ENCODE results near the gene SRXN1.
"Not testable (repeated sequence)": the region's sequence is repeated elsewhere in the genome, so short reads cannot be mapped to it uniquely, and the experiment has no call there.

The SRXN1 gene

GRCh38 chr20:653110-653589 is at the start of gene SRXN1:
TSS of gene SRXN1 (minus strand) at chr20:653200. CDS start at chr20:653185, 15 bp downstream.
- peak; percentile 90 to 91 for ATAC-seq

- ATAC-seq, result no peak
Measured at GRCh38 chr20:701401-702129, 48.6 kb upstream of the SRXN1 start.

DNA sequence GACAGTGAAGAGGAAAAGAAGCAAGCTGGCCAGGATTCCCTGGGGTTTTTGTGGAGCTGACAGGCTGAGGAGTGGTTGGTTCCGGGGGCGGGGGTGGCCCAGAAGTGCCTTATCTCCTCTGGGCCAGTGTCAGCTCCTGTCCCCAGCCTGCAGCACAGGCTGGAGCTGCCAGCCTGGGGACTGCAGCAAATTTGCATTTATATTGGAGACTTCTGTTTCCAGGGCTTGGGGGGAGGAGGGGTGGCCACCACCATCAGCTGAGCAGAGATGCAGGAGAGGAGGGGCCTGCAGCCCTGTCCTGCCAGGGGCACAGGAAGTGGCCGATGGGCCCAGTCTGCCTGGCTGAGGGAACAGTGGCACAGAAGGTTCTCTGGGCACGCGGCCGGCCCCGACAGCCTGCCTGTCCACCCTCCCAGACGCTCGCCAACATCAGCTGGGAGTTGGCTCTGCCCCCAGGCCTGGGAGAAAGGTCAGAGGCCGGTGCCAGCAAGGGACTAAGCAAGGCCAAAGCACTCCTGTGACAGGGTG is 46.9 kb upstream of the SRXN1 start:
- no peak for ATAC-seq

DNA sequence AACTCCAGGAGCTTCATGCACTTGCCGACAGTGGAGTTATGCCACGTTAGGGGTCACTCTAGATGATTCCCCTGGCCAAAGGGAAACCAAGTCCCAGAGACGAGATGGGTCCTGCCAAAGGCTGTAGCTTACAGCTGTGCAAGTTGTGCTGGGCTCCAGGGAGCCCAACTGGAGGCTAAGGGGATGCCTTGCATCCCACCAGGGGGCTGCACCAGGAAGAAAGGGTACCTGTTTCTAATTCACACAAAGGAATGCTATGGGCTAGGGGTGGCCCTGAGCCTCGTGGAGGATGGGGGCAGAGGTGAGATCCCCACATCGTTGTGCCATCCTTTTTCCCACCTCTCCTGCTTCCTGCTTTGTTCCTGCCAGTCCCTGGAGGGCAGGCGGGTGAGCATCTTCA is 46.3 kb upstream of the SRXN1 start:
- no peak for ATAC-seq

DNA sequence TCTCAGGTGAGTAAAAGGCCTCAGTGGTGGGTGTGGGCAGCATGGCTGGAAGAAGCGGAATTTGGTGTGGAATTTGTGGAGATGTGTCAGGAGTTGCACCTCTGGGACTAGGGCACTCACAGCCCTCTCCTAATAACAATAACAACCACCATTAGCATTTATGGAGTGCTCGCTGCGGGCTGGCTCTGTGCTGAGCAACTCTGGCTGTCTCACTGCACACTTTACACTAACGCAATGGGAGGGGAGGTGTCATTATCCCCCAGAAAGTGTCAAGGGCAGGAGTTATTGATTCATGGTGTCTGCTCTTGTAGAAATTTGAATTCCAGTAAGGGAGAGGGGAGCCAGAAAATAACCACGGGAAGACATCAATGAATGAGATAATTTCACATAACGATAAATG is 45.3 kb upstream of the SRXN1 start:
- no peak for ATAC-seq

DNA sequence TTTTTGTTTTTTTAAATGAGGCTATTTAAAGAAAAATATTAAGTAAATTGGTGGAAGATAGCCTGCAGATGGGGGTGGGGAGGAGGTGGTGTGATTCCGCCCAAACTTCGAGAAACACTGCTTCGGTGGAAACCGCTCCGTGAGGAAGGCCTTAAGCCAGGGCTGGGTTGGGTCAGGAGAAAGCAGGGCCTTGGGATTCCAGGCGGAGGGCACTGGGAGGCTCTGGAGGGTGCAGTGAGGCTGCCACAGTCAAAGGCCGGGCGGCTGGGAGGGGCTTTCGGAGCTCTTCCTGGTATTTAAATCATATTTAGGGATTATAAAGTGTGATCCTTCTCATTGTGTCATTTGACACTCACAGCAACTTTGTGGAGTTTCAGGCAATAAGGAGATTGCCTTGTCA is 44.8 kb upstream of the SRXN1 start:
- no peak for ATAC-seq

DNA sequence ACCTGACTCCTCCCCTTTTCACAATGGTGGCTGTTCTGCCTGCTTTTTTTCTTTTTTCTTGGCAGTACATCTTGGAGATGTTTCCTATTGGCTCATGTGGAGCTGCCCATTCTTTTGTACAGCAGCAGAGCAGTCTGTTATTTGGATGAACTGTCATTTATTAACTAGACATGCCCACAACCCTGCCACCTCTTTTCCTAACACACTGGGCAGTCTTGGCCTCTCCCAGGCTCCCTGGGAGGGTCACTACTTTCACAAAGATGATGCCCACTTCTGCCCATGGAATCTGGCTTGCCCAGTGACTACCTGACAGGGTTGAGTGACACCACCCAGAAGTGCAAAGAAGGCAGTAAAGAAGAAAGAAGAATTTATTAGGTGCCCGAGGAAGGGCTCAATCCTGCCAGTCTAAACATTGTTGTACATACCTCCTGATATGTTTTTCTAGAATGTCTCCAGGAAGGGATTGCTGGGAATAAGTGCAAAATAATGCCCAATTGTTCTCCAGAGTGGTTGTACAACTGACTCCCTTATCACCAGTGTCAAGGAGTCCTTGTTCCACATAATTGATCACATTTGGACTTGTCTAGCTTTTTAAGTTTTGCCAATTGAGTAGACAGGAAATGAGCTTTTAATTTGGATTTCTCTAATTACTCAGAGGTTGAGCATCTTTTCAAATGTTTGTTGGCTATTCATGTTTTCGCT is 42.3 kb upstream of the SRXN1 start:
- ATAC-seq, result no peak

- no peak for ATAC-seq
Measured at GRCh38 chr20:694496-694895, 41.5 kb upstream of the SRXN1 start.

GRCh38 chr20:693786-694185 is 40.8 kb upstream of the SRXN1 start:
- ATAC-seq, result not testable (repeated sequence)

DNA sequence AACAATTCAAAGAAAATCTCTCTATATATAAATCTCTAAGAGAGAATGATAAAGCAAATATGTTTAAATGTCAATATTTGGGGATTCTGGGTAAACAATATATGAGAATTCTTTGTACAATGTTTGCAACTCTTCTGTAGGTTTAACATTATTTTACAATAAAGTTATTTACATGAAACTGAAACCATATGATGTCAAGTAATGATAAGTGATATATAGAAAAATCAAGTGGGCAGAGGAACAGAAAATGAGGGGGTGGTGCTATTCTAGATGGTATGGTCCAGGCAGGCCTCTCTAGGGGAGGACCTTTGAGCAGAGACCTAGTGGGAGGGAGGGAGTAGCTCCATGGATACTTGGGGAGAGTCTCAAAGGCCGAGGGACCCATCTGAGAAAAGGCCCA is 39.0 kb upstream of the SRXN1 start:
- no peak for ATAC-seq

DNA sequence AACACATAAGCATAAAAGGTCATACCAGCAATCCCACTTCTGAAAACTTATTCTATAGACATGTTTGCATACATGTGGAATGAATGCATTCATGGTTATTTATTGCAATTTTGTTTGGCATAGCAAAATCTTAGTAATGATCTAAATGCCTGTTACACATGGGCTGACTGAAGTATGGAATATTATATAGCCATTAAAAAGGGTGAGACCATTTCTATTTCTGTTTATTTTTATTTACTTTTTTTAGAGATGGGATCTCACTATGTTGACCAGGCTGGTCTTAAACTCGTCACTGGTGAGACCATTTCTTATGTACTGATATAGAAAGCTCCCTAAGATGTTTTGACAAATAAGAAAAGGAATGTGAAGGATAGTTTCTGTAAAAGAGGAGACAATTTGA is 36.9 kb upstream of the SRXN1 start:
- no peak for ATAC-seq

GRCh38 chr20:689348-689747 is 36.3 kb upstream of the SRXN1 start:
- ATAC-seq, result no peak

DNA sequence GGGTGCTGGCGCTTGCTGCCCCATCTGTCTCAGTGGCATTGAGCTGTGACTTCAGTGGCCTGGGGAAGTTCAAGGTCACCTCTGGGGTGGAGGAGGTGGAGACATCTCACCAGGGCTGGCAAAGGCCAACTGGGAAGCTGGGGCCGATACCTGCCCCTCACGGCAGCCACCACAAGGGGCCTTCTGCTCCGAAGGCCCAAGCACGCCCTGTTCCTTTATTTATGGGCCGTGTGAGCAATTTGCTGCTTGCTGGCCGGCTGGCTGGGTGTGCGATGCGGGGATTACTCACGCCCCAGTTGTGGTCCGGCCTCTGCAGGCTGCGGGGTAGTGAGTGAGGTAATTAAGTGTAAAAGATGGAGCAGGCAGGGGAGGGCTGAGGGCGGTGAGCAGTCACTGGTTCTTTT is 35.8 kb upstream of the SRXN1 start:
- ATAC-seq, result no peak

DNA sequence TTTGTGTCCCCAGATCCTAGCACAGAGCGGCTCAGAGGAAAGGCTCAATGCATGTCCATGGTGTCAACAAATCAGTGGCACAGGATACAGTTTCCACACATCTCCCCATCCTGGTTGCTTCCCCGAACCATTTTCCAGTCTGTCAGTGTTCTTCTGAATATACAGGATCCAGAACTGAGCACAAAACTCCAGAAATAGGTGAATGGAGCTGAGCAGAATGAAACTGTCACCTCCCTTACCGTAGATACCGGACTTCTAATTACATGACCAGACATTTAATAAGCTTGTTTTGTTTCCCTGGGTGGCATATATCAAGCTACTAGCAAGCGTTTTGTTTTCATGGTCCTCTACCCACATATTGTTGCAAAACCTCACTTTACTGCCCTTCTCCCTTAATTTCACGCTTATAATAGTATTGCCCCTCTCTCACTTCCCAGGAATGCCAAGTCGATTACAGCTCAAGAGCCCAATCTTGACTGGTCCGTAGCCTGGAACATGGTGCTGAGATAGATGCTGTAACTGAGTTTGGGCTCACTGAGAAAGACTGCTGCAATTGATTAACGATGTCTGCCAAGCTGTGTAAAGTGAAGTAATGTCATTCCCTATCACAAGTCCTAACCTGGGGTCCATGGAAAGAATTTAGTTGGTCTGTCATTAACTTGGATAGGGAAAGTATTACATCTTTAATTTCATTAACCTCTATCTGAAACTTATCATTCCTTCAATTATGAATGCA is 34.6 kb upstream of the SRXN1 start:
- ATAC-seq, result no peak

DNA sequence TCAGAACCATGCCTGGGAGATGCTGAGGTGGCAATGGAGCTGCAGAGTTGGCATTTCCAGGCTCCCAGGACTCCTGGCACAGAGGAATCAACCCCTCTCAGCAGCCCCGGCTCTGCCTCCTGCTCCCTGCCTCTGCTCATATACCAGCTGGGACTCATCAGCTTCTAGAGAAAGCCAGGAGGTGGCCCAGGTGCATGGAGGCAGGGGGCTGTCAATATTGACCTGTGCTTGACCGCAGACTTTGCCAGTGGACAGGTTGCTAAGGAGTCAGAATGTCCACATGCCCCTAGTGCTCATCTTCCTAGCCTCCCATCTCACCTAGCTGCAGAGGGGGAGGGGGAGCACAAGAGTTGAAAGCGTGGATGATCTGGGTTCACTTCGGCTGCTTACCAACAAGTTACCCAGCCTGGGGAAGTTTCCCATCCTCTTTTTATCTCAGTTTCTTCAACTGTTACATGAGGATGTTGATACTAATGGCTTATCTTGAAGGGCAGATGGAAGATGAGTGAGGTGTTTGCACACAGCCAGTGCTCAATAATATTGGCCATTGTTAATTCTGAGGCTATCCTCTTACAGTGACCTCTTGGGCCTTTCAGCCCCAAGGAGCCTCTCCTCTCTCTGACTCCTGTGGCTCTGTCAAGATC is 31.8 kb upstream of the SRXN1 start:
- ATAC-seq, result no peak

- ATAC-seq, result no peak
Measured at GRCh38 chr20:682123-682522, 29.1 kb upstream of the SRXN1 start.

- no peak for ATAC-seq
Measured at GRCh38 chr20:680638-681187, 27.7 kb upstream of the SRXN1 start.

GRCh38 chr20:677957-678356 is 25.0 kb upstream of the SRXN1 start:
- ATAC-seq, result no peak

- ATAC-seq, result no peak
Measured at GRCh38 chr20:676967-677366, 24.0 kb upstream of the SRXN1 start.

GRCh38 chr20:676315-676937 is 23.4 kb upstream of the SRXN1 start:
- ATAC-seq, result no peak

- peak; percentile 72 to 74 for ATAC-seq
Measured at GRCh38 chr20:675453-676314, 22.7 kb upstream of the SRXN1 start, which contains the start of gene SCRT2. TSS of gene SCRT2 (minus strand) at chr20:675802. CDS start at chr20:675601, 201 bp downstream.

Measured in activated CD4-positive, CD25-positive, alpha-beta regulatory T cell treated with anti-CD3 and anti-CD28 coated beads, Interleukin-2, amount 50 U/mL, for 24 hours (primary cell).